Measurements from ENCODE around the gene ATXN10.
"Not testable (repeated sequence)": the region's sequence is repeated elsewhere in the genome, so short reads cannot be mapped to it uniquely, and the experiment has no call there.

ATXN10 gene

DNA sequence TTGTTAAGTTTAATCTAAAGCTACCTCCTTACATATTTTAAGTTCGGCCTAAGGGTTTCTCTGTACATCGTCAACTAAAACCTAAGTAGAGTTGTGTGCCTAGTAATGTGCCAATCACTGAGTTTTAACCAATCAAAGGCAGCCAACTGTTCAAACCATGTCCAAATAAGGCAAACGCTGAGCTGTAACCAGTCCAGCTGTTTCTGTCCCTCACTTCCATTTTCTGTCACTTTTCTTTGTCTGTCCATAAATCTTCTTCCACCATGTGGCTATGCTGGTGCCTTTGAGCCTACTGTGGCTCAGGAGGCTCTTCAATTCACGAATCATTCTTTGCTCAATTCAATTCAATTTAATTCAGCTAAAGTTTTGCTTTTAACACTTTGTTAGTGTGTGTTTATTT is 13.9 kb upstream of the ATXN10 start:
- no peak overlapping the region for H3K14ac ChIP-seq (ENCODE audit: low read length)
- no peak overlapping the region for H2BK12ac ChIP-seq (ENCODE audit: low read length)
- H3K18ac ChIP-seq (ENCODE audit: low read length), result no peak overlapping the region
- H4K91ac ChIP-seq (ENCODE audit: low read depth, low read length), result no peak overlapping the region
- no peak overlapping the region for H3K23ac ChIP-seq (ENCODE audit: low read length)
- no peak overlapping the region for H2AFZ ChIP-seq (ENCODE audit: insufficient read depth, low read length, poor library complexity)
- H3K4me3 ChIP-seq (ENCODE audit: low read depth, low read length), result no peak overlapping the region
- H3K27me3 ChIP-seq (ENCODE audit: insufficient read depth, low read length), result no peaks in the 10 kb centered on the region
- H3K79me2 ChIP-seq (ENCODE audit: control insufficient read depth, insufficient read depth, low read length, poor library complexity), result no peaks in the 10 kb centered on the region
- no peaks in the 10 kb centered on the region for H3K4me1 ChIP-seq (ENCODE audit: control insufficient read depth in 1 of 2, insufficient read depth in 2 of 2, low read length in 2 of 2)
- H2BK120ac ChIP-seq (ENCODE audit: insufficient read depth, low read length, poor library complexity), result no peak overlapping the region
- no peaks in the 10 kb centered on the region for H3K9me3 ChIP-seq (ENCODE audit: insufficient read depth, low read depth, low read length)
- no peak overlapping the region for H2AK5ac ChIP-seq (ENCODE audit: low read length)
- H3K79me1 ChIP-seq (ENCODE audit: low read length), result no peaks in the 10 kb centered on the region
- no peak overlapping the region for H4K12ac ChIP-seq (ENCODE audit: low read depth, low read length)
- H4K8ac ChIP-seq (ENCODE audit: low read depth, low read length), result no peak overlapping the region
- no peak overlapping the region for H2BK5ac ChIP-seq (ENCODE audit: low read depth, low read length, poor library complexity)
- H3K27ac ChIP-seq (ENCODE audit: low read depth, low read length), result no peak overlapping the region
- no peaks in the 10 kb centered on the region for H3K36me3 ChIP-seq (ENCODE audit: control insufficient read depth in 1 of 2, insufficient read depth in 2 of 2, low read length in 2 of 2)
- no peak overlapping the region for H3K9ac ChIP-seq (ENCODE audit: low read length)
- DNase-seq, result no peak
- WGBS (ENCODE audit: extremely low coverage, insufficient coverage, insufficient read length), result no CpG with 5 or more reads among the region's 4 CpGs
- no peak overlapping the region for H3K4ac ChIP-seq (ENCODE audit: low read depth, low read length)
- H3K4me2 ChIP-seq (ENCODE audit: low read length), result no peak overlapping the region

DNA sequence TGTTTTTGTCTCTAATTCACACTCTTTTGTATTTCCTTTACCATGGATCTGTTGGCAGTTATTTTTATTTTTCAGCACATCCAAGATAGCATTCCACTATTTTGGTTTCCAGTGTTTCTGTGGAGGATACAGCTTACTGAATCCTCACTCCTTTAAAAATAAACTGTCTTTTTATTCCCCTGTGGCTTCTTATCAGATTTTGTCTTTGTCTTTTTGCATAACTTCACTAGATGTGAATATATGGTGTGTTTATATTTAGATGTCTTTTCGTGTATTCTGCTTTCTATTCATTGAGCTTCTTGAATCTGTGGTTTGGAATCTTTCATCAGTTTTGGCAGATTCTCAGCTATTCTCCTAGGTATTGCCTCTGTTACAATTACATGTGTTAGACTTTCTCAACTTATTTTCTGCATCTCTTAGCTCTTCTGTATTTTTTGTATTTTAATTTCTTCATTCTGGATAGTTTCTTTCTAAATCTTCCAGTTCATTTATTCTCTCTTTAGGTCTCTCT is 7.4 kb upstream of the ATXN10 start:
- Histone ChIP-seq H3K9ac (ENCODE audit: low read length) (no peak overlapping the region), H3K4me2 (ENCODE audit: low read length) (no peak overlapping the region), H3K4ac (ENCODE audit: low read depth, low read length) (no peak overlapping the region), H3K4me1 (ENCODE audit: control insufficient read depth in 1 of 2, insufficient read depth in 2 of 2, low read length in 2 of 2) (no peaks in the 10 kb centered on the region), H3K27ac (ENCODE audit: low read depth, low read length) (no peak overlapping the region), H2AK5ac (ENCODE audit: low read length) (no peak overlapping the region), H4K12ac (ENCODE audit: low read depth, low read length) (no peak overlapping the region), H3K14ac (ENCODE audit: low read length) (no peak overlapping the region), H3K23ac (ENCODE audit: low read length) (no peak overlapping the region), H3K27me3 (ENCODE audit: insufficient read depth, low read length) (no peaks in the 10 kb centered on the region), H2BK120ac (ENCODE audit: insufficient read depth, low read length, poor library complexity) (no peak overlapping the region), H3K9me3 (ENCODE audit: insufficient read depth, low read depth, low read length) (no peaks in the 10 kb centered on the region), H3K79me1 (ENCODE audit: low read length) (no peaks in the 10 kb centered on the region), H2AFZ (ENCODE audit: insufficient read depth, low read length, poor library complexity) (no peak overlapping the region), H2BK12ac (ENCODE audit: low read length) (no peak overlapping the region), H3K4me3 (ENCODE audit: low read depth, low read length) (no peak overlapping the region), H4K91ac (ENCODE audit: low read depth, low read length) (no peak overlapping the region), H3K36me3 (ENCODE audit: control insufficient read depth in 1 of 2, insufficient read depth in 2 of 2, low read length in 2 of 2) (no peaks in the 10 kb centered on the region), H3K18ac (ENCODE audit: low read length) (no peak overlapping the region), H2BK5ac (ENCODE audit: low read depth, low read length, poor library complexity) (no peak overlapping the region), H4K8ac (ENCODE audit: low read depth, low read length) (no peak overlapping the region), H3K79me2 (ENCODE audit: control insufficient read depth, insufficient read depth, low read length, poor library complexity) (no peaks in the 10 kb centered on the region)
- DNase-seq, result no peak
- WGBS (ENCODE audit: extremely low coverage, insufficient coverage, insufficient read length), result no CpG with 5 or more reads among the region's 1 CpG

DNA sequence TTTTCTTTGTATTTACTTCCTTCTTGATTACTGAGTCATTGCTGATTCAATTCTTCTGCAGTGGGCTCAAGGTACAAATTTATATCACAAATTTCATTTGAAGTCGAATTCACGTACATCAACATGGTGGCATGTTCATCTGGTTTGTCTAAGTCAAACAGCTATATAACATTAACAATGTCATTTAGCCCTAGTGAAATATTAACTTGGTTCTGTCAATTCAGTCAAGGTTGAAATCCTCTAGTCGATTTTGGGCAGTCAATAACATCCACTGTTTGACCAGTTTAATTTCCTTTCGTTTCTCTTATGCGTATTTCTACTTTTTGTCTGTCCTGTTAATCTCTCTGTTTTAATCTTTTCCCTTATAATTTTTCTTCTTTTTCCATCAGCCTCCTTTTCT is 4.1 kb upstream of the ATXN10 start:
- Histone ChIP-seq H3K18ac (ENCODE audit: low read length) (no peak overlapping the region), H3K14ac (ENCODE audit: low read length) (no peak overlapping the region), H3K9me3 (ENCODE audit: insufficient read depth, low read depth, low read length) (no peaks in the 10 kb centered on the region), H3K79me2 (ENCODE audit: control insufficient read depth, insufficient read depth, low read length, poor library complexity) (peaks cover 11% of the 10 kb centered on the region), H3K27ac (ENCODE audit: low read depth, low read length) (no peak overlapping the region), H4K12ac (ENCODE audit: low read depth, low read length) (no peak overlapping the region), H3K23ac (ENCODE audit: low read length) (no peak overlapping the region), H3K36me3 (ENCODE audit: control insufficient read depth in 1 of 2, insufficient read depth in 2 of 2, low read length in 2 of 2) (no peaks in the 10 kb centered on the region), H2AK5ac (ENCODE audit: low read length) (no peak overlapping the region), H3K79me1 (ENCODE audit: low read length) (peaks cover 13% of the 10 kb centered on the region), H2BK5ac (ENCODE audit: low read depth, low read length, poor library complexity) (no peak overlapping the region), H3K4me3 (ENCODE audit: low read depth, low read length) (no peak overlapping the region), H3K4me1 (ENCODE audit: control insufficient read depth in 1 of 2, insufficient read depth in 2 of 2, low read length in 2 of 2) (peaks cover 0 to 3% of the 10 kb centered on the region in 2 experiments), H2BK12ac (ENCODE audit: low read length) (no peak overlapping the region), H2AFZ (ENCODE audit: insufficient read depth, low read length, poor library complexity) (no peak overlapping the region), H3K4me2 (ENCODE audit: low read length) (no peak overlapping the region), H3K9ac (ENCODE audit: low read length) (no peak overlapping the region), H3K27me3 (ENCODE audit: insufficient read depth, low read length) (no peaks in the 10 kb centered on the region), H4K91ac (ENCODE audit: low read depth, low read length) (no peak overlapping the region), H3K4ac (ENCODE audit: low read depth, low read length) (no peak overlapping the region), H2BK120ac (ENCODE audit: insufficient read depth, low read length, poor library complexity) (no peak overlapping the region), H4K8ac (ENCODE audit: low read depth, low read length) (no peak overlapping the region)
- no peak for DNase-seq
- no CpG with 5 or more reads among the region's 5 CpGs for WGBS (ENCODE audit: extremely low coverage, insufficient coverage, insufficient read length)

GRCh38 chr22:45670363-45670762 is 1.3 kb upstream of the ATXN10 start:
- not testable (repeated sequence) for H3K27me3 ChIP-seq (ENCODE audit: insufficient read depth, low read length); H4K12ac ChIP-seq (ENCODE audit: low read depth, low read length); H3K4me3 ChIP-seq (ENCODE audit: low read depth, low read length); H4K8ac ChIP-seq (ENCODE audit: low read depth, low read length); H3K18ac ChIP-seq (ENCODE audit: low read length); H3K4ac ChIP-seq (ENCODE audit: low read depth, low read length); H3K27ac ChIP-seq (ENCODE audit: low read depth, low read length); H3K4me2 ChIP-seq (ENCODE audit: low read length); H2AK5ac ChIP-seq (ENCODE audit: low read length); H3K14ac ChIP-seq (ENCODE audit: low read length); H3K36me3 ChIP-seq (ENCODE audit: control insufficient read depth in 1 of 2, insufficient read depth in 2 of 2, low read length in 2 of 2); H3K9me3 ChIP-seq (ENCODE audit: insufficient read depth, low read depth, low read length); H2BK12ac ChIP-seq (ENCODE audit: low read length); H3K23ac ChIP-seq (ENCODE audit: low read length); DNase-seq; H3K9ac ChIP-seq (ENCODE audit: low read length); H2BK120ac ChIP-seq (ENCODE audit: insufficient read depth, low read length, poor library complexity); H2BK5ac ChIP-seq (ENCODE audit: low read depth, low read length, poor library complexity); H3K4me1 ChIP-seq (ENCODE audit: control insufficient read depth in 1 of 2, insufficient read depth in 2 of 2, low read length in 2 of 2); H2AFZ ChIP-seq (ENCODE audit: insufficient read depth, low read length, poor library complexity); H4K91ac ChIP-seq (ENCODE audit: low read depth, low read length)
- Histone ChIP-seq H3K79me1 (ENCODE audit: low read length) (peaks cover 14% of the 10 kb centered on the region), H3K79me2 (ENCODE audit: control insufficient read depth, insufficient read depth, low read length, poor library complexity) (peaks cover 14% of the 10 kb centered on the region)
- WGBS (ENCODE audit: extremely low coverage, insufficient coverage, insufficient read length), result no CpG with 5 or more reads among the region's 2 CpGs

Measured in trophoblast cell (in vitro differentiated cells and primary cell).